ENCODE data around the gene CCDC198. TPM values are rescaled to one million over a fixed set of nuclear protein-coding genes. Genes with fewer than 3 reads are reported as not detected.

The CCDC198 gene
- total RNA-seq, 1 donor from 2014 or later: not detected

- Histone ChIP-seq H3K9me3 (ENCODE audit: control insufficient read depth in 3 of 3, low read length in 3 of 3) (no peaks in the 10 kb centered on the region), H3K9ac (ENCODE audit: low read depth in 1 of 3, low read length in 3 of 3) (no peak overlapping the region), H3K4me3 (ENCODE audit: low read length in 3 of 3) (no peak overlapping the region), H3K27me3 (ENCODE audit: control insufficient read depth in 3 of 3, insufficient read depth in 3 of 3, low read length in 3 of 3) (no peaks in the 10 kb centered on the region), H3K4me1 (ENCODE audit: control insufficient read depth in 3 of 3, insufficient read depth in 3 of 3, low read length in 3 of 3) (no peaks in the 10 kb centered on the region), H3K36me3 (ENCODE audit: control insufficient read depth in 3 of 3, insufficient read depth in 3 of 3, low read length in 3 of 3) (no peaks in the 10 kb centered on the region), H3K27ac (ENCODE audit: low read depth, low read length) (no peak overlapping the region)
These were observed 15.6 kb downstream of the CCDC198 start for GRCh38 chr14:57478050-57478449.

DNA sequence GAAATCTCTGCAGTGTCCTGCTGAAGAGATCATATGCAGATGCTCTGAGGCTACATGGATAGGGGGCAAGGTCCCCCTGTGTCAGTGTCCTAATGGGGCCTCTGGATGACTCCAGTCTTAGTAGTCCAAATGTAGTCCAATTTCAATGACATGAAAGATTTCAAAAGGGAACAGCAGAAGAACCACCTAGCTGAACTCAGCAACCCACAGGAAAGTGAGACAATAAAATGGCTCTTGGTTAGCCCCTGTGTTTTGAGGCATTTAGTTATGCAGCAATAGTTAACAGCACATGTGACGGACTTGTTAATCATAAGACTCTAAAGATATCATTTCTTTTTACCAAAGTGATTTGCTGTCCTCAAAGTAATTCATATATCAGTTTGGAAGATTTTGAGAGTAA is 22.7 kb downstream of the CCDC198 start:
- H3K36me3 ChIP-seq (ENCODE audit: control insufficient read depth in 3 of 3, insufficient read depth in 3 of 3, low read length in 3 of 3): no peaks in the 10 kb centered on the region
- no peak overlapping the region for H3K9ac ChIP-seq (ENCODE audit: low read depth in 1 of 3, low read length in 3 of 3)
- H3K9me3 ChIP-seq (ENCODE audit: control insufficient read depth in 3 of 3, low read length in 3 of 3): no peaks in the 10 kb centered on the region
- H3K4me1 ChIP-seq (ENCODE audit: control insufficient read depth in 3 of 3, insufficient read depth in 3 of 3, low read length in 3 of 3): no peaks in the 10 kb centered on the region
- H3K27me3 ChIP-seq (ENCODE audit: control insufficient read depth in 3 of 3, insufficient read depth in 3 of 3, low read length in 3 of 3): no peaks in the 10 kb centered on the region
- H3K27ac ChIP-seq (ENCODE audit: low read depth, low read length): no peak overlapping the region
- H3K4me3 ChIP-seq (ENCODE audit: low read length in 3 of 3): no peak overlapping the region

DNA sequence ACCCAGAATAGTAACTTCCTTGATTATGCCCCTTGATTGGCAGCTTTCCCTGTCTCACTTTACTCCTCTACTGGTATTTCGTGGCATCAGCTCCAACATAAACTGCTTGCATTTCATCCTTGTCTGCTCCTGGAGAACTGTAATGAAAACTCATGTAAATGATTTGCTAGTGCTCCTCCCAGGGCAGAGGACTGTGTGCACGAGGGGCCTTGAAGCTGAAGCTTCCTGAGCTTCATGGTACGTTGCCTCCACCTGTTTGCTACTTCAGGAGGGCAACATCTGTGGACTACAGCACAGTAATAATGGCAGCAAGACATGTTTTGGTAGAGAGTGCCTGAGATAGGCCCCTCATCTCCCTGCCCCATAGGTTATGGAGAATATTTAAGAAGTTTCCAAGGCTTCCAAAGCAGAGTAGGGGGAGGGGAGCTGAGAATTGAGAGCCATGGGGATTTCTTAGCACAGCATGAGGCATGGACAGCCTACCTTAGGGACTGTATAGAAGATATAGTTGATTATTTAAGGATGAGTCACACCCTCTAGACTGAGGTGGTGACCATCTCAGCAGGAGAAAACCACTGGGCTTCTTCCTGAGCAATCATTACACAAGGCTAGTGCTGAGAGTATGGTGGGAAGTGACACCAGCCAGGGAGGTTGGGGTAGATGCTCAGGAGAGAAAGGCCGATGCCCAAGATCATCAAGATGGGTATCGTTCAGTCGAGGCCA is 29.5 kb downstream of the CCDC198 start:
- Histone ChIP-seq H3K9me3 (ENCODE audit: control insufficient read depth in 3 of 3, low read length in 3 of 3) (no peaks in the 10 kb centered on the region), H3K36me3 (ENCODE audit: control insufficient read depth in 3 of 3, insufficient read depth in 3 of 3, low read length in 3 of 3) (no peaks in the 10 kb centered on the region), H3K4me3 (ENCODE audit: low read length in 3 of 3) (no peak overlapping the region), H3K27me3 (ENCODE audit: control insufficient read depth in 3 of 3, insufficient read depth in 3 of 3, low read length in 3 of 3) (no peaks in the 10 kb centered on the region), H3K9ac (ENCODE audit: low read depth in 1 of 3, low read length in 3 of 3) (no peak overlapping the region), H3K27ac (ENCODE audit: low read depth, low read length) (no peak overlapping the region), H3K4me1 (ENCODE audit: control insufficient read depth in 3 of 3, insufficient read depth in 3 of 3, low read length in 3 of 3) (no peaks in the 10 kb centered on the region)

DNA sequence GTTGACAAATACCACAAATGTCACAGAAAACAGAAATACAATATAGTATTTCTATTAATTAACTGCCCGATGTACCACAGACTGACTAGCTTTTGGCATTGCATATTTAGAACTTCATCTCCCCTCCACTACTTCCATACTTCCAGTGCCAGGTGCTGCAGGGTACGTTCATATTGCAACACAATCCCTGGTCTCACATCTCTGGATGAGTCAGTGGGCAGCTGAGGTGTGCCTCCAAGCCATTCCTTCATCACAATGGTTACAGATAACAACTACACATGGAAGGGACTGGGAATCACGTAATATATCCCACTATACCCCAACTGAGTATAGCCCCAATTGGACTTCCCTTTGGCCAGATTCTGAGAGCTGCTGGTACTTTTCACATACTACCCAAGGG is 31.1 kb downstream of the CCDC198 start:
- Histone ChIP-seq H3K27ac (ENCODE audit: low read depth, low read length) (no peak overlapping the region), H3K36me3 (ENCODE audit: control insufficient read depth in 3 of 3, insufficient read depth in 3 of 3, low read length in 3 of 3) (no peaks in the 10 kb centered on the region), H3K4me3 (ENCODE audit: low read length in 3 of 3) (no peak overlapping the region), H3K9me3 (ENCODE audit: control insufficient read depth in 3 of 3, low read length in 3 of 3) (no peaks in the 10 kb centered on the region), H3K4me1 (ENCODE audit: control insufficient read depth in 3 of 3, insufficient read depth in 3 of 3, low read length in 3 of 3) (no peaks in the 10 kb centered on the region), H3K9ac (ENCODE audit: low read depth in 1 of 3, low read length in 3 of 3) (no peak overlapping the region), H3K27me3 (ENCODE audit: control insufficient read depth in 3 of 3, insufficient read depth in 3 of 3, low read length in 3 of 3) (no peaks in the 10 kb centered on the region)

GRCh38 chr14:57461777-57462320 is 31.8 kb downstream of the CCDC198 start:
- Histone ChIP-seq H3K36me3 (ENCODE audit: control insufficient read depth in 3 of 3, insufficient read depth in 3 of 3, low read length in 3 of 3) (no peaks in the 10 kb centered on the region), H3K4me1 (ENCODE audit: control insufficient read depth in 3 of 3, insufficient read depth in 3 of 3, low read length in 3 of 3) (no peaks in the 10 kb centered on the region), H3K27me3 (ENCODE audit: control insufficient read depth in 3 of 3, insufficient read depth in 3 of 3, low read length in 3 of 3) (no peaks in the 10 kb centered on the region), H3K9me3 (ENCODE audit: control insufficient read depth in 3 of 3, low read length in 3 of 3) (no peaks in the 10 kb centered on the region), H3K27ac (ENCODE audit: low read depth, low read length) (no peak overlapping the region), H3K9ac (ENCODE audit: low read depth in 1 of 3, low read length in 3 of 3) (no peak overlapping the region), H3K4me3 (ENCODE audit: low read length in 3 of 3) (no peak overlapping the region)

DNA sequence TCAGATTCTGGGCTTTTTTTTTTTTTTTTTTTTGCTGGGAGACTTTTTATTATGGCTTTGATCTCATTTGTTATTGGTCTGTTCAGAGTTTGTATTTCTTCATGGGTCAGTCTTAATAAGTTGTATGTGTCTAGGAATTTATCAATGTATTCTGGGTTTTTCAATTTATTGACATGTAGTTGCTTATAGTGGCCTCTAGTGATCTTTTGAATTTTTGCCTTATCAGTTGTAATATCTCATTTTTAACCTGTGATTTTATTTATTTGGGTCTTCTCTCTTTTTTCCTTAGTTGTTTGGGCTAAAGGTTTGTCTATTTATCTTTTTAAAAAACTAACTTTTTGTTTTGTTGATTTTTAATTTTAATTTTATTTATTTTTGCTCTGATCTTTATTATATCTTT is 57.7 kb downstream of the CCDC198 start:
- no peak overlapping the region for H3K9ac ChIP-seq (ENCODE audit: low read depth in 1 of 3, low read length in 3 of 3)
- no peaks in the 10 kb centered on the region for H3K27me3 ChIP-seq (ENCODE audit: control insufficient read depth in 3 of 3, insufficient read depth in 3 of 3, low read length in 3 of 3)
- no peak overlapping the region for H3K27ac ChIP-seq (ENCODE audit: low read depth, low read length)
- H3K4me1 ChIP-seq (ENCODE audit: control insufficient read depth in 3 of 3, insufficient read depth in 3 of 3, low read length in 3 of 3): no peaks in the 10 kb centered on the region
- peaks cover 0 to 2% (median 0%) of the 10 kb centered on the region in 3 donors for H3K9me3 ChIP-seq (ENCODE audit: control insufficient read depth in 3 of 3, low read length in 3 of 3)
- H3K4me3 ChIP-seq (ENCODE audit: low read length in 3 of 3): no peak overlapping the region
- no peaks in the 10 kb centered on the region for H3K36me3 ChIP-seq (ENCODE audit: control insufficient read depth in 3 of 3, insufficient read depth in 3 of 3, low read length in 3 of 3)

GRCh38 chr14:57420986-57421385 is 72.7 kb downstream of the CCDC198 start:
- H3K9me3 ChIP-seq (ENCODE audit: control insufficient read depth in 3 of 3, low read length in 3 of 3): no peaks in the 10 kb centered on the region
- H3K27me3 ChIP-seq (ENCODE audit: control insufficient read depth in 3 of 3, insufficient read depth in 3 of 3, low read length in 3 of 3): no peaks in the 10 kb centered on the region
- no peak overlapping the region for H3K9ac ChIP-seq (ENCODE audit: low read depth in 1 of 3, low read length in 3 of 3)
- no peaks in the 10 kb centered on the region for H3K36me3 ChIP-seq (ENCODE audit: control insufficient read depth in 3 of 3, insufficient read depth in 3 of 3, low read length in 3 of 3)
- H3K4me1 ChIP-seq (ENCODE audit: control insufficient read depth in 3 of 3, insufficient read depth in 3 of 3, low read length in 3 of 3): no peaks in the 10 kb centered on the region
- H3K27ac ChIP-seq (ENCODE audit: low read depth, low read length): no peak overlapping the region
- H3K4me3 ChIP-seq (ENCODE audit: low read length in 3 of 3): no peak overlapping the region

DNA sequence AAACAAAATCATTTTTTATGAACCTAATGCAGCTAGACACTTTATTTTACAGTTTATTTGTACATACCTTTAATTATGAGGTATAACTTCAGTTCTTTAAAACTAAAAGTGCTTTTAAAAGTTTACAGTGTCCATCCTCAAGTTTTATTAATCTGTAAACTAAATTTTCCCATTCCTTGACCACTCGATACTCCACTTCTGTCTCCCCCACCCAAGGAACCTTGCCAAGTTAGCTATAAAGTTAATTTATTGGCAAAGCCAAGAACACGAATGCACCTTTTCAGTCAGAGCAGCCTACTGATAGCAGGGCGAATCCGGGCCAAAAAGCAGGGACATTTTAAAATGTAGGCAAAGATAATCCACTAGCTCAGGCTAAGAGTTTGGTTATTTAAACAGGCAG is 73.6 kb downstream of the CCDC198 start:
- H3K36me3 ChIP-seq (ENCODE audit: control insufficient read depth in 3 of 3, insufficient read depth in 3 of 3, low read length in 3 of 3): no peaks in the 10 kb centered on the region
- H3K4me3 ChIP-seq (ENCODE audit: low read length in 3 of 3): no peak overlapping the region
- no peak overlapping the region for H3K27ac ChIP-seq (ENCODE audit: low read depth, low read length)
- H3K9me3 ChIP-seq (ENCODE audit: control insufficient read depth in 3 of 3, low read length in 3 of 3): no peaks in the 10 kb centered on the region
- no peaks in the 10 kb centered on the region for H3K27me3 ChIP-seq (ENCODE audit: control insufficient read depth in 3 of 3, insufficient read depth in 3 of 3, low read length in 3 of 3)
- H3K4me1 ChIP-seq (ENCODE audit: control insufficient read depth in 3 of 3, insufficient read depth in 3 of 3, low read length in 3 of 3): no peaks in the 10 kb centered on the region
- H3K9ac ChIP-seq (ENCODE audit: low read depth in 1 of 3, low read length in 3 of 3): no peak overlapping the region

Other genes with a start within 250 kb of the CCDC198 start
- gene EXOC5, start 225.0 kb downstream of the CCDC198 start, total RNA-seq: 27.1 TPM
- gene AP5M1, start 224.9 kb downstream of the CCDC198 start, total RNA-seq: 15.1 TPM
- gene NAA30, start 103.3 kb downstream of the CCDC198 start, total RNA-seq: 25.1 TPM